ENCODE measurements around the gene NR2F1.

GRCh38 chr5:93608855-93609254, 25.8 kb downstream of the NR2F1 start:
- TF ChIP-seq CTCF (IDR thresholded peaks at IDR 0.05; ENCODE audit: low read depth, low read length): no peak
- TF ChIP-seq POLR2A (IDR thresholded peaks at IDR 0.05; ENCODE audit: extremely low read depth, insufficient read length): no peak
- TF ChIP-seq MAX (IDR thresholded peaks at IDR 0.05; ENCODE audit: low read depth, low read length): no peak
- TF ChIP-seq MYC (IDR thresholded peaks at IDR 0.05; ENCODE audit: low read depth, low read length): no peak

Data from NB4 (cell line).